ENCODE results near the gene FAM184B.

Gene FAM184B

GRCh38 chr4:17667253-17667652 is 114.2 kb downstream of the FAM184B start:
- Histone ChIP-seq H3K4me2 (ENCODE audit: low read depth, low read length) (no peak overlapping the region), H2AFZ (ENCODE audit: low read length) (no peak overlapping the region)
- no peak for DNase-seq

GRCh38 chr4:17665852-17666251 is 115.6 kb downstream of the FAM184B start:
- Histone ChIP-seq H3K79me2 (ENCODE audit: low read length) (no peaks in the 10 kb centered on the region), H3K4me3 (ENCODE audit: low read length) (no peak overlapping the region), H3F3A (ENCODE audit: insufficient read depth, low read length) (no peaks in the 10 kb centered on the region), H3K27me3 (replicated peaks; ENCODE audit: insufficient read depth, low read length) (no peaks in the 10 kb centered on the region), H3K9ac (ENCODE audit: low read length) (no peak overlapping the region), H2AFZ (ENCODE audit: low read length) (no peak overlapping the region), H3K4me2 (ENCODE audit: low read depth, low read length) (no peak overlapping the region), H3K36me3 (replicated peaks; ENCODE audit: insufficient read depth, low read length) (no peaks in the 10 kb centered on the region), H3K9me3 (replicated peaks; ENCODE audit: insufficient read depth, low read length) (no peaks in the 10 kb centered on the region), H3K9me2 (replicated peaks; ENCODE audit: insufficient read depth, low read length) (no peaks in the 10 kb centered on the region), H4K20me1 (ENCODE audit: insufficient read depth, low read length) (no peaks in the 10 kb centered on the region), H3K27ac (ENCODE audit: low read length) (no peak overlapping the region), H3K4me1 (ENCODE audit: low read length) (0 out of 2 replicates have a peak, but pooled peaks cover 3% of the 10 kb centered on the region)
- TF ChIP-seq EZH2 (optimal IDR thresholded peaks at IDR 0.05; ENCODE audit: low read depth, low read length) (no peak), CTCF (IDR thresholded peaks at IDR 0.05; ENCODE audit: low read length) (no peak), EZH2phosphoT487 (IDR thresholded peaks at IDR 0.05; ENCODE audit: low read length) (no peak)
- no peak for DNase-seq

More at GRCh38 chr4:17667253-17667652, 114.2 kb downstream of the FAM184B start:
- H3K4me1 ChIP-seq (ENCODE audit: low read length) = 0 out of 2 replicates have a peak, but pooled peaks cover 3% of the 10 kb centered on the region
- no peak overlapping the region for H3K9ac ChIP-seq (ENCODE audit: low read length)
- no peaks in the 10 kb centered on the region for H3F3A ChIP-seq (ENCODE audit: insufficient read depth, low read length)
- no peaks in the 10 kb centered on the region for H3K36me3 ChIP-seq (replicated peaks; ENCODE audit: insufficient read depth, low read length)
- no peak overlapping the region for H3K4me3 ChIP-seq (ENCODE audit: low read length)
- no peaks in the 10 kb centered on the region for H4K20me1 ChIP-seq (ENCODE audit: insufficient read depth, low read length)
- H3K27ac ChIP-seq (ENCODE audit: low read length) = no peak overlapping the region
- no peaks in the 10 kb centered on the region for H3K79me2 ChIP-seq (ENCODE audit: low read length)
- no peaks in the 10 kb centered on the region for H3K9me2 ChIP-seq (replicated peaks; ENCODE audit: insufficient read depth, low read length)
- TF ChIP-seq EZH2phosphoT487 (IDR thresholded peaks at IDR 0.05; ENCODE audit: low read length) (no peak), EZH2 (optimal IDR thresholded peaks at IDR 0.05; ENCODE audit: low read depth, low read length) (no peak), CTCF (IDR thresholded peaks at IDR 0.05; ENCODE audit: low read length) (no peak)
- no peaks in the 10 kb centered on the region for H3K9me3 ChIP-seq (replicated peaks; ENCODE audit: insufficient read depth, low read length)
- no peaks in the 10 kb centered on the region for H3K27me3 ChIP-seq (replicated peaks; ENCODE audit: insufficient read depth, low read length)

GRCh38 chr4:17665346-17665745 is 116.1 kb downstream of the FAM184B start:
- no peaks in the 10 kb centered on the region for H4K20me1 ChIP-seq (ENCODE audit: insufficient read depth, low read length)
- no peaks in the 10 kb centered on the region for H3K9me3 ChIP-seq (replicated peaks; ENCODE audit: insufficient read depth, low read length)
- TF ChIP-seq EZH2 (optimal IDR thresholded peaks at IDR 0.05; ENCODE audit: low read depth, low read length) (no peak), EZH2phosphoT487 (IDR thresholded peaks at IDR 0.05; ENCODE audit: low read length) (no peak), CTCF (IDR thresholded peaks at IDR 0.05; ENCODE audit: low read length) (no peak)
- no peak for DNase-seq
- H2AFZ ChIP-seq (ENCODE audit: low read length) = no peak overlapping the region
- no peak overlapping the region for H3K9ac ChIP-seq (ENCODE audit: low read length)
- no peaks in the 10 kb centered on the region for H3K36me3 ChIP-seq (replicated peaks; ENCODE audit: insufficient read depth, low read length)
- H3K4me2 ChIP-seq (ENCODE audit: low read depth, low read length) = no peak overlapping the region
- H3K4me1 ChIP-seq (ENCODE audit: low read length) = 0 out of 2 replicates have a peak, but pooled peaks cover 3% of the 10 kb centered on the region
- no peaks in the 10 kb centered on the region for H3K79me2 ChIP-seq (ENCODE audit: low read length)
- no peaks in the 10 kb centered on the region for H3K9me2 ChIP-seq (replicated peaks; ENCODE audit: insufficient read depth, low read length)
- no peak overlapping the region for H3K27ac ChIP-seq (ENCODE audit: low read length)
- no peak overlapping the region for H3K4me3 ChIP-seq (ENCODE audit: low read length)
- H3F3A ChIP-seq (ENCODE audit: insufficient read depth, low read length) = no peaks in the 10 kb centered on the region
- no peaks in the 10 kb centered on the region for H3K27me3 ChIP-seq (replicated peaks; ENCODE audit: insufficient read depth, low read length)
